Subcutaneous adipose tissue (tissue), 4 donors: ENCODE measurements around the gene RAPGEF5. TPM values are rescaled to one million over a fixed set of nuclear protein-coding genes. Genes with fewer than 3 reads are reported as not detected.

ENCODE experiments used
- total RNA-seq, 4 donors: library from RNA; depleted of rRNA; stranded (reverse); fragments of >200 nt; gene quantifications; one replicate each; pipeline ENCODE4 v1.1.0, GENCODE V29; 2016
- TF ChIP-seq, protein P1 (sequence below): fragments of 450-650 bp; IDR thresholded peaks from one replicate; pipeline ENCODE4 v1.5.1; 2016; ENCODE audit warnings: low read depth, mild to moderate bottlenecking, control low read depth, antibody characterized with exemption, moderate library complexity

RAPGEF5 gene, protein sequence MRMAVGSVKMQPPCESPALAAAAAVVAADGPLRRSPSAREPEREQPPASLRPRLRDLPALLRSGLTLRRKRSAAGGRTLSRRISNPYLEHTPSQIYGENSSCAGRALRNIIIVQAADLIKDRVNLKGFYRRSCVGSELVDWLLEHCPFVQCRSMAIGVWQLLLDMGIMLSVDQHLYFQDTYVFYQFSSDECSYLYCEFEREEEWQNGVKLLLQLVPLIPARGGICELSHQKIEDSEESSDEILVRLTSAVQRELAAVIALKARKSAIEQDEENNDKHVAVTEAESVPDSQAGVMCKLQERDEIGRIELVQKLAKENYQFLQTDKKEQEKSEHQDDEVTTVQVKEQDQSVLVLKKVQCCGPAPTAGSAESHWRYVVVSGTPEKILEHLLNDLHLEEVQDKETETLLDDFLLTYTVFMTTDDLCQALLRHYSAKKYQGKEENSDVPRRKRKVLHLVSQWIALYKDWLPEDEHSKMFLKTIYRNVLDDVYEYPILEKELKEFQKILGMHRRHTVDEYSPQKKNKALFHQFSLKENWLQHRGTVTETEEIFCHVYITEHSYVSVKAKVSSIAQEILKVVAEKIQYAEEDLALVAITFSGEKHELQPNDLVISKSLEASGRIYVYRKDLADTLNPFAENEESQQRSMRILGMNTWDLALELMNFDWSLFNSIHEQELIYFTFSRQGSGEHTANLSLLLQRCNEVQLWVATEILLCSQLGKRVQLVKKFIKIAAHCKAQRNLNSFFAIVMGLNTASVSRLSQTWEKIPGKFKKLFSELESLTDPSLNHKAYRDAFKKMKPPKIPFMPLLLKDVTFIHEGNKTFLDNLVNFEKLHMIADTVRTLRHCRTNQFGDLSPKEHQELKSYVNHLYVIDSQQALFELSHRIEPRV
- total RNA-seq, result 10 to 100 TPM; 19.7 to 96.2 (median 63.1) TPM

DNA sequence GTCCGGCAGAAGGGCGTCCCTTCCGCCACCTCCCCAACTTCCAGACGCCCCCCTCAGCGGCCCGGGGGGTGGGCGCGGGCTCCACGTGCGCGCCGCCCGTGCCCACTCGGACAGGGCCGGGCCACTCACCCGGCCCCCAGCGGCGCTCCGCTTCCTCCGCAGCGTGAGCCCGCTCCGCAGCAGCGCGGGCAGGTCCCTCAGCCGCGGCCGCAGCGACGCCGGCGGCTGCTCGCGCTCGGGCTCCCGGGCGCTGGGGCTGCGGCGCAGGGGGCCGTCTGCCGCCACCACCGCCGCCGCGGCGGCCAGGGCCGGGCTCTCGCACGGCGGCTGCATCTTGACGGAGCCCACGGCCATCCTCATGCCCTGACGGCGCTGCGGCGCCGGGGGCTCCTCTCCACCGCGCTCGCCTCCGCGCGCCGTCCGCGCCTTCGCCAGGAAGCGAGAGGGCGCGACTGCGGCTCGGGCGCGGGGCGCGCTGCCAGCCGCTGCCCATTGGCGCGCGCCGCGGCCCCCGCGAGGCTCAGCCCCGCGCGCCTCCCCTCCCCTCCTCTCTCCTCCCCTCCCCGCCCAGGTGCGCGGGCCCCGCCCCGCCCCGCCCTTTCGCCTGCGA, at the start of gene RAPGEF5:
RAPGEF5 (minus strand) TSS at position 454 of the 610 bp plus-strand sequence; CDS start at position 360, 94 bp downstream.
- TF ChIP-seq, protein P1, sequence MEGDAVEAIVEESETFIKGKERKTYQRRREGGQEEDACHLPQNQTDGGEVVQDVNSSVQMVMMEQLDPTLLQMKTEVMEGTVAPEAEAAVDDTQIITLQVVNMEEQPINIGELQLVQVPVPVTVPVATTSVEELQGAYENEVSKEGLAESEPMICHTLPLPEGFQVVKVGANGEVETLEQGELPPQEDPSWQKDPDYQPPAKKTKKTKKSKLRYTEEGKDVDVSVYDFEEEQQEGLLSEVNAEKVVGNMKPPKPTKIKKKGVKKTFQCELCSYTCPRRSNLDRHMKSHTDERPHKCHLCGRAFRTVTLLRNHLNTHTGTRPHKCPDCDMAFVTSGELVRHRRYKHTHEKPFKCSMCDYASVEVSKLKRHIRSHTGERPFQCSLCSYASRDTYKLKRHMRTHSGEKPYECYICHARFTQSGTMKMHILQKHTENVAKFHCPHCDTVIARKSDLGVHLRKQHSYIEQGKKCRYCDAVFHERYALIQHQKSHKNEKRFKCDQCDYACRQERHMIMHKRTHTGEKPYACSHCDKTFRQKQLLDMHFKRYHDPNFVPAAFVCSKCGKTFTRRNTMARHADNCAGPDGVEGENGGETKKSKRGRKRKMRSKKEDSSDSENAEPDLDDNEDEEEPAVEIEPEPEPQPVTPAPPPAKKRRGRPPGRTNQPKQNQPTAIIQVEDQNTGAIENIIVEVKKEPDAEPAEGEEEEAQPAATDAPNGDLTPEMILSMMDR, result no peak

DNA sequence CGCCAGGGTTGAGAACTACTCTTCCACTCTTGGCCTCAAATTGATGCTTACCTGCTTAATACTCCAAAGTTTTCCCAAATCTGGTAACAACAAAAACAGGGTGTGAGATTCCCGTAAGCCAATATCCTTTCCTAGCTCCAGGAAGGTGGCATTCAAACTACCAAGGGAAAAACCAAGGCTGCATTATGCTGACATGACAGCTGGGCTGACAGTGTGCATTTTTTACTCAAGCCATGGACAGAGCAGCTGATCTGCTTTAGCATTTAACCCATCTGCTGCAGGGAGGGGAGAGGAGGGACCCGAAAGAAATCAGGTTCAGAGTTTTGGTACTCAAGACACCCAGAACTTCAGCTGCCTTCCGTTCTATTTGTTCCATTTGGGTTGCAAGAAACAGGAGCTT, 49.8 kb upstream of the RAPGEF5 start:
- TF ChIP-seq, protein P1, result no peak

DNA sequence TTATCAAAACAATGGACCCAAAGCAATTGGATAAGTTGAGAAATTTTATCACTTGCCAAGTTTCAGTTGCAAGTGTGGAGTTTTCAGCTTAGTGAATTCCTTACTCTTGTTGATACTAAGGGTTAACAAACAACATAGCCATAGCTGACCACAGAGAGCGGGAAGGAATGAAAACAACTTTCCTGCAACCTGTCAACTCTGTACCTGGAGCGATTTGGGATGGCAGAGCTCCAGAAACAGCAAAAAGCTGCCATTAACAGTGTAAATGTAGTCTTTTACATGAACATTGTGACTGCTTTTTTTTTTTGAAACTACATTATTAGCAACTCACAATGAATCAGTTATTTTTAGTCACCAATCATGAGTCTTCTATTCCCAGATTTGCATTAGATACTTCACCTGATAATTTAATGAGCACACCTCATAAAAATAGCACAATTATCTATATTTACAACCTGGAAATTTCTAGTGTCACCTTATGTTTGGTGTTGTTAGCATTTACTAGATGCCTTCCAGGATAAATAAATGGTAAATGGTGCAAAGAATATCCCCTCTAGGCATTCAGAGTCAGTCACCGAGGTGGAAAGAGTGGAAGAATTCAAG, 47.6 kb upstream of the RAPGEF5 start:
- TF ChIP-seq, protein P1, result no peak

DNA sequence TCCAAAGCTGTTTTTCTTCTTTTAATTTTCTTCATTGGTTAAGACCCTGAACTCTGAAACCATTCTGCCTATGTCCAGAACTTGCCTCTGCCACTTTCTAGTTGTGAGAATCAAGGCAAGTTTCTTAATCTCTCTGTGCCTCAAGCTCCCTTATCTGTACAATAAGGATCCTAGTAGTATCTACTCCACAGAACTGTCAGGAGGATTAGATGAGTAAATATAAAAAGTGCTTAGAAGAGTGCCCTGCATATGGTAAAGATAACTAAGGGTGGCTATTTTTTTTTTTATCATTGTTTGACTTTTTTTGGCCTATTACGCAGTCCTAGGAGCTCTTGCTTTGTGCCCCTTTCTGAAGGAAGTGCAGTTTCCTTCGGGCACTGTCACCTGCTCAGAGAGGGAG, 46.4 kb upstream of the RAPGEF5 start:
- TF ChIP-seq, protein P1, result no peak

DNA sequence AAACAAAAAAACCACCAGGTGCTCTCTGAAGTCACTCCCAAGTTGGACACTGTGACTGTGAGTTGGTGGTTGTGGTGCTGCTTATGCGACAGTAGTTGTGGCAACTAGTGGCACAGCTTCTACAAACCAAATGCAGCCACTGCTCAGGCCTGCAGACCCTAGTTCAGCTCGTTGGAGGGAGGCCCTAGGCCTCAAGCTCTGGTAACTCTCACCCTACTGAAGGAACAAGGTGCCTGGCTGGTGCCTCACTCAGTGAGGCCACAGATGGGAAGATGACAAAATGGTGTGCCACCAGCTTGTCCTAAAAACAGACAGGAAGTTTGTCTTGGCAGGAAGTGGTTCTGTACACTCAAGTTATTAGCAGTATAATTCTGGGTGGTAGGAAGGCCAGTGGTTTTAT, 45.3 kb upstream of the RAPGEF5 start:
- TF ChIP-seq, protein P1, result no peak

DNA sequence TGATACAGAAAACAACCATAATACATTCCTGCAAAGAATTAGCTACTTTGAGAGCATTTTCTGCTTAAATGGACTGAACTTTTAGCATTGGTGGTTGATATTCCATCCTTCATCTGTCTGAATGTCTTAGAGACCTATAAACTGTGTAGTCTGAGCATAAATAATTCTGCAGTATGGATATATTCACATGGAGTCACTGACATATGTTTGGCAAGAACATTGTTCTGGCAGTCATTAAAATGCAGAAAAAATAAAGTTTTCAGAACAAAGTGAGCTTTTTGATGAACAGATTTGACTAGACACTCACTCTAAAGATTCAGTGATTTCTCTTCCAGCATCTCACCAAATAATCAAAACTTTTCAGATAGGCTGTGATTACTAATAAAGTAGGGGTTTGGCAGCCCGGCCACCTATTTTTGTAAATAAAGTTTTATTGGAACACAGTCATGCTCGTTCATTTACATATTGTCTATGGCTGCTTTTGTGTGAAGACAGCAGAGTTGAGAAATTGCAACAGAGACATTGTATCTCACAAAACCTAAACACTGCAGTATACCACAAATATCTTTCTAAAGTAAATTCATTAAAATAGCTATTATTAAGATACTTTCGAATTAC, 44.1 kb upstream of the RAPGEF5 start:
- TF ChIP-seq, protein P1, result no peak
